Measurements from ENCODE around the gene STAU1. TPM values are rescaled to one million over a fixed set of nuclear protein-coding genes. Genes with fewer than 3 reads are reported as not detected.

Gene STAU1
- total and polyA plus RNA-seq, 2 of the 13 experiments (the other 11 are each of a cell fraction or from before 2014, with no cell fraction given) = 119 to 133 TPM

DNA sequence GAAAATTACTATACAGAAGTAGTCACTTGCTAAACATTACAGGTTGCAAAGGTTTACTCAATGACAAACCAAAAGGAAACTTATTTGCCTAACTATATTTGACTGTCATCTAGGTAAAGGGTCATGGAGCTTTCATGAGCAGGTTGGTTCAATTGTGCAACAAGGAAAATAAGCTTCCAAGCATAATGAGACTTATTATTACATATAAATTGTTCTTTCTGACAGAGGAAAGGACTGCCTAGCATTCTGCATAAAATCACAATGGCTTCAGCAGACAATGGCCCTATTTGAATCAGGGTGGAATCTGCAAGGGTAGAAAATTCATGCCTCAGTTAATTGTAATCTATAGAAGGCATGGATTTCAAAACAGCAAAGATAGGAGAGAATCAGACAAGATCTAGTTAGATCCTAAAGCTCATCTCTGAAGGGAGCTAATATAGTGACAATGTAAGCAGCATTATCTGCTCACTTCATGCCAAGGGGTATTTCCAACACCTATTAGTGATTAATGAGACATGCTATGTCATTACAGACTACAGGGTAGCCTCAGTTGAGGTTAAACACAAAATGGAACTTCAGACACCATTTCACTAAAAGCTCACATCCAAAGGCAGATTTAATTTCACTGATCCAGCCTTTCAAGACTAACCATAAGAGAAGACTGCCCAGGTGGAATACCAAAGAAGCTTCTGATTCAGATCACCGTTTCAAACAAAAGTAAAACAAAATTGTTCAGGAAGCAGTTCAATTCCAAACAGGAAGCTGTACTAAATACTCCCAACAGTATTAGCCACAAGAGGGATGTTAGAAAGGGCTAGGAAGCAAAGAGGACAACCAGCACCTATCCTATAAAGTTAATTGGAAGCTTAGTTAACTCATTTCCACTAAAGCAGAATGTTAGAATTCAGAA lies 8.5 kb downstream of the STAU1 start (continued):
- TF ChIP-seq NR3C1 (CRISPR knock-in tag; IDR thresholded peaks at IDR 0.05) = no peak
- TF ChIP-seq, protein P1, sequence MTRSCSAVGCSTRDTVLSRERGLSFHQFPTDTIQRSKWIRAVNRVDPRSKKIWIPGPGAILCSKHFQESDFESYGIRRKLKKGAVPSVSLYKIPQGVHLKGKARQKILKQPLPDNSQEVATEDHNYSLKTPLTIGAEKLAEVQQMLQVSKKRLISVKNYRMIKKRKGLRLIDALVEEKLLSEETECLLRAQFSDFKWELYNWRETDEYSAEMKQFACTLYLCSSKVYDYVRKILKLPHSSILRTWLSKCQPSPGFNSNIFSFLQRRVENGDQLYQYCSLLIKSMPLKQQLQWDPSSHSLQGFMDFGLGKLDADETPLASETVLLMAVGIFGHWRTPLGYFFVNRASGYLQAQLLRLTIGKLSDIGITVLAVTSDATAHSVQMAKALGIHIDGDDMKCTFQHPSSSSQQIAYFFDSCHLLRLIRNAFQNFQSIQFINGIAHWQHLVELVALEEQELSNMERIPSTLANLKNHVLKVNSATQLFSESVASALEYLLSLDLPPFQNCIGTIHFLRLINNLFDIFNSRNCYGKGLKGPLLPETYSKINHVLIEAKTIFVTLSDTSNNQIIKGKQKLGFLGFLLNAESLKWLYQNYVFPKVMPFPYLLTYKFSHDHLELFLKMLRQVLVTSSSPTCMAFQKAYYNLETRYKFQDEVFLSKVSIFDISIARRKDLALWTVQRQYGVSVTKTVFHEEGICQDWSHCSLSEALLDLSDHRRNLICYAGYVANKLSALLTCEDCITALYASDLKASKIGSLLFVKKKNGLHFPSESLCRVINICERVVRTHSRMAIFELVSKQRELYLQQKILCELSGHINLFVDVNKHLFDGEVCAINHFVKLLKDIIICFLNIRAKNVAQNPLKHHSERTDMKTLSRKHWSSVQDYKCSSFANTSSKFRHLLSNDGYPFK (CRISPR knock-in tag; IDR thresholded peaks at IDR 0.05; ENCODE audit: borderline replicate concordance) = no peak
- TF ChIP-seq ZMYM4 (CRISPR knock-in tag; IDR thresholded peaks at IDR 0.05) = peak; percentile 21; the same call in 1 of the 2 replicates
- TF ChIP-seq MED1 (CRISPR knock-in tag; IDR thresholded peaks at IDR 0.05) = peak; percentile 67
- TF ChIP-seq U2AF1 (optimal IDR thresholded peaks at IDR 0.05; ENCODE audit: low read depth, low read length) = no peak
- no peak for TF ChIP-seq BRCA1 (CRISPR knock-in tag; IDR thresholded peaks at IDR 0.05)
- TF ChIP-seq NFKBIZ (CRISPR knock-in tag; IDR thresholded peaks at IDR 0.05) = peak; percentile 89; the same call in 1 of the 2 replicates
- TF ChIP-seq NFE2L2 (IDR thresholded peaks at IDR 0.05; ENCODE audit: low read length) = 0 out of 2 replicates have a peak, but pooled peaks have one; percentile 33
- TF ChIP-seq HDAC2 (CRISPR knock-in tag; IDR thresholded peaks at IDR 0.05) = peak; percentile 64; the same call in 1 of the 2 replicates
- TF ChIP-seq MIXL1 (CRISPR knock-in tag; IDR thresholded peaks at IDR 0.05) = peak; percentile 68; the same call in 1 of the 2 replicates
- TF ChIP-seq ZNF557 (CRISPR knock-in tag; IDR thresholded peaks at IDR 0.05) = no peak
- TF ChIP-seq ZNF746 (CRISPR knock-in tag; IDR thresholded peaks at IDR 0.05) = no peak
- peak; percentile 26; the same call in 1 of the 2 replicates for TF ChIP-seq GATAD1 (CRISPR knock-in tag; IDR thresholded peaks at IDR 0.05)
